Endodermal cell (in vitro differentiated cells): ENCODE measurements around the gene MAPK10. TPM values are rescaled to one million over a fixed set of nuclear protein-coding genes. Genes with fewer than 3 reads are reported as not detected.
"Not testable (repeated sequence)": the region's sequence is repeated elsewhere in the genome, so short reads cannot be mapped to it uniquely, and the experiment has no call there.

Source experiments
- DNase-seq: peaks from one replicate; pipeline ENCODE4 v3.0.0-alpha.2; 2017
- H3K27ac ChIP-seq: 2 replicates; pipeline ENCODE4 v1.5.1; 2013; ENCODE audit warnings: mild to moderate bottlenecking, low read depth, low read length, moderate library complexity
- H3K27me3 ChIP-seq: 2 replicates; pipeline ENCODE4 v1.6.1; 2013; ENCODE audit warnings: mild to moderate bottlenecking, low read length, moderate library complexity; ENCODE audit not compliant: insufficient read depth, control insufficient read depth, poor library complexity, severe bottlenecking
- H3K36me3 ChIP-seq: 2 replicates; pipeline ENCODE4 v1.7.0; 2013; ENCODE audit warnings: mild to moderate bottlenecking, low read length, moderate library complexity; ENCODE audit not compliant: control insufficient read depth, insufficient read depth
- H3K4me1 ChIP-seq: one replicate; pipeline ENCODE4 v1.7.0; 2013; ENCODE audit warnings: low read length; ENCODE audit not compliant: control insufficient read depth, insufficient read depth
- H3K4me3 ChIP-seq: 2 replicates; pipeline ENCODE4 v1.5.1; 2013; ENCODE audit warnings: mild to moderate bottlenecking, low read length, moderate library complexity
- H3K9ac ChIP-seq: 2 replicates; pipeline ENCODE4 v1.6.1; 2013; ENCODE audit warnings: mild to moderate bottlenecking, low read length, moderate library complexity; ENCODE audit not compliant: poor library complexity, severe bottlenecking; ENCODE audit errors: extremely low read depth
- H3K9me3 ChIP-seq: 2 replicates; pipeline ENCODE4 v1.6.1; 2013; ENCODE audit warnings: mild to moderate bottlenecking, low read length, moderate library complexity; ENCODE audit not compliant: control insufficient read depth
- H3K27ac Mint-ChIP-seq: 2 replicates; pipeline ENCODE4 v1.8.0; 2020; ENCODE audit warnings: mixed read lengths
- H3K27me3 Mint-ChIP-seq: 2 replicates; pipeline ENCODE4 v1.8.0; 2021; ENCODE audit warnings: mild to moderate bottlenecking, mixed read lengths; ENCODE audit not compliant: insufficient read depth
- H3K36me3 Mint-ChIP-seq: 2 replicates; pipeline ENCODE4 v1.8.0; 2020; ENCODE audit warnings: low read depth, mixed read lengths
- H3K4me1 Mint-ChIP-seq: 2 replicates; pipeline ENCODE4 v1.8.0; 2020; ENCODE audit warnings: mixed read lengths
- H3K4me3 Mint-ChIP-seq: 2 replicates; pipeline ENCODE4 v1.8.0; 2020; ENCODE audit warnings: mild to moderate bottlenecking, moderate library complexity, mixed read lengths
- H3K9me3 Mint-ChIP-seq: 2 replicates; pipeline ENCODE4 v1.8.0; 2020; ENCODE audit warnings: mild to moderate bottlenecking, mixed read lengths
- CTCF ChIP-seq: fragments of 200-600 bp; sonication (generic); conservative IDR thresholded peaks from 2 replicates; pipeline ENCODE4 v1.5.0; 2021; ENCODE audit warnings: antibody characterized with exemption, mild to moderate bottlenecking
- WGBS, 2 experiments: methylation state at CpG; one replicate each; pipeline versions ENCODE4 v1.1.5 to v1.1.7; 2013; ENCODE audit warnings: missing lambda C conversion rate in 2 of 2, mixed read lengths in 1 of 2; ENCODE audit not compliant: insufficient coverage in 1 of 2, insufficient read length in 1 of 2; 5-methylcytosine and 5-hydroxymethylcytosine counted together
- total RNA-seq, 2 donors: library from RNA; stranded (reverse); fragmentation: NEBNext Ultra II Directional in 1 of 2; extraction: Animal tissue kit (Norgen Biotek cat#: 25700) in 1 of 2; gene quantifications; 2 replicates in 1 of 2; 3 replicates in 1 of 2; pipeline ENCODE4 v1.2.1, GENCODE V29; 2021

MAPK10 gene
- total RNA-seq, 2 donors from 2014 or later = 45.1 to 70.2 TPM

DNA sequence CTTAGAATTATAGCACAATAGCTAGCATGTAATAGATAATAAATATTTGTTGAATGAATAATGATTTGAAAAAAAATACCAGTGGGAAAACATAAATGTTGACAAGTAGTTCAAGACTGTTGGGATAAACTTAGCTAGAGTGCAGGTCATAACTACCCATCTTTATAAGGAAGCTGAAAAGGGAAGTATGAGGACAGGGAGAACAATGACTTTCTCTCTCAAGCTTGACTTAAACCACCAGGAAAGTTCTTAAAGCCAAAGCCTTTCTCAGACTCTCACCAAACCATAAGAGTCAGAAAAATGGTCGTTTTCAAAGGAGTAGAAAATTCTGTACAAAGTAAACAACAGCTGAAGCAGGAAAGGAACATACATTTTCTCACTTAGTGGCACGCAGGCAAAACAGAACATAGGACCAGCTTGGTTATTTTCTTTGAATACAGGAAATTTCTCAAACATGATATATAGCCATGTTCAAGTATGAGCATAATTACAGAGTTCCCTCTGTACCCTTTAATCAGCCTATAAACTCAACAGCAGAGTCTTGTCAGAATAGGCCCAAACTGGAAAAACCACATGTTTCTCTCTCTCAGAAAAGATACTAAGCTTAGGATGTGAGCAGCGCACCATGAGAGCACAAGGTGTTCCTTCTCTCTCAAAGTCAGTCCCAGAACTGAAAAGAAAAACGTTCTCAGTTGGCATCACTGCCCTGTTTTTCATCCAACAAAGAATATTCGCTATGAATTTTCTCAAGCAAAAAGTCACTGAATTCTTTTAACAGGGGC, 28.7 kb downstream of the MAPK10 start:
- Mint-ChIP-seq H3K36me3 (peaks cover 8% of the 10 kb centered on the region), H3K4me3 (no peak overlapping the region), H3K27ac (no peak overlapping the region), H3K9me3 (peaks cover 4% of the 10 kb centered on the region), H3K4me1 (peaks cover 8% of the 10 kb centered on the region), H3K27me3 (no peaks in the 10 kb centered on the region)
- no peaks in the 10 kb centered on the region for H3K27me3 ChIP-seq
- H3K4me3 ChIP-seq = no peak overlapping the region
- no peaks in the 10 kb centered on the region for H3K36me3 ChIP-seq
- no peak overlapping the region for H3K27ac ChIP-seq
- no peak for DNase-seq
- 69 to 100% methylated on average over 3 to 5 of the region's 5 CpGs for WGBS, 2 experiments
- H3K9me3 ChIP-seq = no peaks in the 10 kb centered on the region
- no peaks in the 10 kb centered on the region for H3K4me1 ChIP-seq
- no peak for TF ChIP-seq CTCF
- H3K9ac ChIP-seq = no peak overlapping the region

DNA sequence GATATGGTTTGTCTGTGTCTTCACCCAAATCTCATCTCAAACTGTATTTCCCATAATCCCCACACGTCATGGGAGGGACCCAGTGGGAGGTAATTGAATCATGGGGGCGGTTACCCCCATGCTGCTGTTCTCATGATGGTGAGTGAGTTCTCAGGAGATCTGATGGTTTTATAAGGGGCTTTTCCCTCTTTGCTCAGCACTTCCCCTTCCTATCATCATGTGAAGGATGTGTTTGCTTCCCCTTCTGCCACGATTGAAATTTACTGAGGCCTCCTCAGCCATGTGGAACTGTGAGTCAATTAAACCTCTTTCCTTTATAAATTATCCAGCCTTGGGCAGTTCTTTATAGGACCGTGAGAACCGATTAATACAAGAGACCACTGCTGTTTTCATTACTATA, 29.4 kb downstream of the MAPK10 start:
- H3K9me3 Mint-ChIP-seq, H3K4me3 ChIP-seq, H3K36me3 ChIP-seq, H3K4me1 Mint-ChIP-seq, H3K9ac ChIP-seq, DNase-seq, H3K9me3 ChIP-seq, H3K4me1 ChIP-seq, H3K27ac ChIP-seq, H3K27ac Mint-ChIP-seq, H3K27me3 ChIP-seq, H3K27me3 Mint-ChIP-seq, H3K36me3 Mint-ChIP-seq, H3K4me3 Mint-ChIP-seq: not testable (repeated sequence)
- 85 to 88% methylated on average over 1 to 5 of the region's 5 CpGs for WGBS, 2 experiments

- H3K36me3 Mint-ChIP-seq = peaks cover 8% of the 10 kb centered on the region
- peaks cover 8% of the 10 kb centered on the region for H3K4me1 Mint-ChIP-seq
- H3K9ac ChIP-seq = no peak overlapping the region
- no peaks in the 10 kb centered on the region for H3K27me3 ChIP-seq
- no peak overlapping the region for H3K4me3 Mint-ChIP-seq
- TF ChIP-seq CTCF = no peak
- H3K27ac ChIP-seq = no peak overlapping the region
- H3K9me3 Mint-ChIP-seq = peaks cover 4% of the 10 kb centered on the region
- 95 to 100% methylated on average over 3 of the region's 3 CpGs for WGBS, 2 experiments
- no peak for DNase-seq
- no peak overlapping the region for H3K4me3 ChIP-seq
- H3K27ac Mint-ChIP-seq = no peak overlapping the region
- no peaks in the 10 kb centered on the region for H3K4me1 ChIP-seq
- no peaks in the 10 kb centered on the region for H3K27me3 Mint-ChIP-seq
- H3K9me3 ChIP-seq = no peaks in the 10 kb centered on the region
- H3K36me3 ChIP-seq = no peaks in the 10 kb centered on the region
Observed at GRCh38 chr4:86329431-86329830, 30.4 kb downstream of the MAPK10 start.

GRCh38 chr4:86326400-86326799, 33.5 kb downstream of the MAPK10 start:
- no peak for TF ChIP-seq CTCF
- Mint-ChIP-seq H3K4me1 (peaks cover 4% of the 10 kb centered on the region), H3K27ac (no peak overlapping the region), H3K27me3 (no peaks in the 10 kb centered on the region), H3K36me3 (peaks cover 21% of the 10 kb centered on the region), H3K9me3 (peaks cover 4% of the 10 kb centered on the region), H3K4me3 (no peak overlapping the region)
- no peaks in the 10 kb centered on the region for H3K4me1 ChIP-seq
- H3K27me3 ChIP-seq = no peaks in the 10 kb centered on the region
- no peak overlapping the region for H3K9ac ChIP-seq
- no peak overlapping the region for H3K27ac ChIP-seq
- no peak for DNase-seq
- H3K9me3 ChIP-seq = no peaks in the 10 kb centered on the region
- H3K36me3 ChIP-seq = no peaks in the 10 kb centered on the region
- no peak overlapping the region for H3K4me3 ChIP-seq
